Fibroblast of pulmonary artery (primary cell): ENCODE results near the gene NLRC5.

Experiments
- DNase-seq: peaks from one replicate; pipeline ENCODE4 v3.0.0-alpha.2; 2010; ENCODE audit warnings: low read depth
- H3K4me3 ChIP-seq: replicated peaks from 2 replicates; pipeline ENCODE4 v1.5.1; 2011; ENCODE audit warnings: low read depth, mild to moderate bottlenecking, control low read depth, low read length, moderate library complexity
- CTCF ChIP-seq: IDR thresholded peaks from 2 replicates; pipeline ENCODE4 v1.5.1; 2011; ENCODE audit warnings: mild to moderate bottlenecking, control low read depth, low read length, inconsistent platforms; ENCODE audit errors: missing control alignments

NLRC5 gene

GRCh38 chr16:56975714-56976113 lies 13.6 kb upstream of the NLRC5 start:
- TF ChIP-seq CTCF = no peak
- no peak for DNase-seq
- no peak overlapping the region for H3K4me3 ChIP-seq

- no peak for DNase-seq
- no peak for TF ChIP-seq CTCF
- no peak overlapping the region for H3K4me3 ChIP-seq
Observed at GRCh38 chr16:56977216-56977615, 12.1 kb upstream of the NLRC5 start.

GRCh38 chr16:56977823-56978430 lies 11.4 kb upstream of the NLRC5 start:
- DNase-seq = no peak
- H3K4me3 ChIP-seq = no peak overlapping the region
- no peak for TF ChIP-seq CTCF

GRCh38 chr16:56980201-56980535 lies 9.2 kb upstream of the NLRC5 start:
- no peak for DNase-seq
- H3K4me3 ChIP-seq = no peak overlapping the region
- TF ChIP-seq CTCF = no peak

GRCh38 chr16:56980792-56981724 lies 8.3 kb upstream of the NLRC5 start:
- no peak for TF ChIP-seq CTCF
- no peak overlapping the region for H3K4me3 ChIP-seq
- no peak for DNase-seq

- no peak overlapping the region for H3K4me3 ChIP-seq
- no peak for TF ChIP-seq CTCF
- no peak for DNase-seq
Observed at GRCh38 chr16:56981729-56982271, 7.6 kb upstream of the NLRC5 start.
